SK-N-SH treated with all-trans-retinoic acid at 6 μM for 48 hours (cell line): Measurements from ENCODE around the gene RFX4.

Experiments
- ATAC-seq: fragments of 200-7000 bp; cut with Tn5 transposase; 3 replicates; pipeline ENCODE4 v1.9.1; 2020; ENCODE audit warnings: mild to moderate bottlenecking, moderate library complexity
- ARNTL ChIP-seq: fragments of 450-650 bp; formaldehyde crosslinking; IDR thresholded peaks from 2 replicates; pipeline ENCODE4 v1.5.0; 2020; ENCODE audit warnings: low read depth, mild to moderate bottlenecking, moderate library complexity, borderline replicate concordance
- BACH2 ChIP-seq: fragments of 250-450 bp; sonication (Bioruptor Pico); IDR thresholded peaks from 2 replicates; pipeline ENCODE4 v1.9.0; 2021; ENCODE audit warnings: mild to moderate bottlenecking, borderline replicate concordance
- CSDC2 ChIP-seq: fragments of 250-450 bp; sonication (Bioruptor Pico); IDR thresholded peaks from 2 replicates; pipeline ENCODE4 v1.5.0; 2020; ENCODE audit warnings: mild to moderate bottlenecking, moderate library complexity
- ESRRG ChIP-seq: fragments of 250-450 bp; sonication (Bioruptor Pico); IDR thresholded peaks from 2 replicates; pipeline ENCODE4 v1.6.1; 2021; ENCODE audit warnings: mild to moderate bottlenecking
- GLIS3 ChIP-seq: fragments of 250-450 bp; sonication (Bioruptor Pico); IDR thresholded peaks from 2 replicates; pipeline ENCODE4 v1.5.0; 2020; ENCODE audit warnings: mild to moderate bottlenecking, moderate library complexity
- ISL1 ChIP-seq: fragments of 250-450 bp; sonication (Bioruptor Pico); IDR thresholded peaks from 2 replicates; pipeline ENCODE4 v2.1.2; 2022; ENCODE audit warnings: mild to moderate bottlenecking, moderate library complexity
- OSR1 ChIP-seq: fragments of 250-450 bp; sonication (Bioruptor Pico); IDR thresholded peaks from 2 replicates; pipeline ENCODE4 v1.8.0; 2022; ENCODE audit warnings: moderate library complexity, mild to moderate bottlenecking, inconsistent platforms
- PPARA ChIP-seq: fragments of 250-450 bp; sonication (Bioruptor Pico); IDR thresholded peaks from 2 replicates; pipeline ENCODE4 v1.5.0; 2020; ENCODE audit warnings: mild to moderate bottlenecking, borderline replicate concordance
- RARB ChIP-seq: fragments of 250-450 bp; sonication (Bioruptor Pico); IDR thresholded peaks from 2 replicates; pipeline ENCODE4 v1.8.0; 2021; ENCODE audit warnings: mild to moderate bottlenecking, moderate library complexity
- TCF4 ChIP-seq: fragments of 250-450 bp; sonication (Bioruptor Pico); IDR thresholded peaks from 2 replicates; pipeline ENCODE4 v1.8.0; 2021; ENCODE audit warnings: mild to moderate bottlenecking, moderate library complexity, borderline replicate concordance
- TOX ChIP-seq: fragments of 250-450 bp; sonication (Bioruptor Pico); IDR thresholded peaks from 2 replicates; pipeline ENCODE4 v1.8.0; 2021; ENCODE audit warnings: mild to moderate bottlenecking, moderate library complexity, borderline replicate concordance
- ZC3H10 ChIP-seq: fragments of 250-450 bp; sonication (Bioruptor Pico); IDR thresholded peaks from 2 replicates; pipeline ENCODE4 v1.5.1; 2021; ENCODE audit warnings: mild to moderate bottlenecking, moderate library complexity
- ZFP3 ChIP-seq: fragments of 250-450 bp; sonication (Bioruptor Pico); IDR thresholded peaks from 2 replicates; pipeline ENCODE4 v1.5.0; 2020; ENCODE audit warnings: mild to moderate bottlenecking, moderate library complexity
- ZFP30 ChIP-seq: fragments of 450-650 bp; formaldehyde crosslinking; IDR thresholded peaks from 2 replicates; pipeline ENCODE4 v1.5.0; 2022; ENCODE audit warnings: mild to moderate bottlenecking, moderate library complexity
- ZNF565 ChIP-seq: fragments of 450-650 bp; formaldehyde crosslinking; conservative IDR thresholded peaks from 2 replicates; pipeline ENCODE4 v1.5.0; 2020; ENCODE audit warnings: low read depth, mild to moderate bottlenecking, moderate library complexity
- ZNF70 ChIP-seq: fragments of 450-650 bp; formaldehyde crosslinking; IDR thresholded peaks from 2 replicates; pipeline ENCODE4 v1.5.0; 2020; ENCODE audit warnings: mild to moderate bottlenecking, moderate library complexity
- ZNF8 ChIP-seq: fragments of 450-650 bp; formaldehyde crosslinking; IDR thresholded peaks from 2 replicates; pipeline ENCODE4 v1.5.0; 2020; ENCODE audit warnings: mild to moderate bottlenecking, moderate library complexity
- TF ChIP-seq, protein P1 (sequence below): fragments of 250-450 bp; sonication (Bioruptor Pico); IDR thresholded peaks from 2 replicates; pipeline ENCODE4 v1.5.1; 2021; ENCODE audit warnings: mild to moderate bottlenecking, moderate library complexity
- TF ChIP-seq, protein P2 (sequence below): fragments of 250-450 bp; sonication (Bioruptor Pico); IDR thresholded peaks from 2 replicates; pipeline ENCODE4 v1.5.0; 2020; ENCODE audit warnings: mild to moderate bottlenecking, moderate library complexity
- TF ChIP-seq, protein P3 (sequence below): fragments of 250-450 bp; sonication (Bioruptor Pico); IDR thresholded peaks from 2 replicates; pipeline ENCODE4 v1.8.0; 2020; ENCODE audit warnings: mild to moderate bottlenecking, moderate library complexity, borderline replicate concordance
- TF ChIP-seq, protein P4 (sequence below): fragments of 250-450 bp; sonication (Bioruptor Pico); IDR thresholded peaks from 2 replicates; pipeline ENCODE4 v1.8.0; 2021; ENCODE audit warnings: low read depth, mild to moderate bottlenecking, moderate library complexity, borderline replicate concordance

RFX4 gene

DNA sequence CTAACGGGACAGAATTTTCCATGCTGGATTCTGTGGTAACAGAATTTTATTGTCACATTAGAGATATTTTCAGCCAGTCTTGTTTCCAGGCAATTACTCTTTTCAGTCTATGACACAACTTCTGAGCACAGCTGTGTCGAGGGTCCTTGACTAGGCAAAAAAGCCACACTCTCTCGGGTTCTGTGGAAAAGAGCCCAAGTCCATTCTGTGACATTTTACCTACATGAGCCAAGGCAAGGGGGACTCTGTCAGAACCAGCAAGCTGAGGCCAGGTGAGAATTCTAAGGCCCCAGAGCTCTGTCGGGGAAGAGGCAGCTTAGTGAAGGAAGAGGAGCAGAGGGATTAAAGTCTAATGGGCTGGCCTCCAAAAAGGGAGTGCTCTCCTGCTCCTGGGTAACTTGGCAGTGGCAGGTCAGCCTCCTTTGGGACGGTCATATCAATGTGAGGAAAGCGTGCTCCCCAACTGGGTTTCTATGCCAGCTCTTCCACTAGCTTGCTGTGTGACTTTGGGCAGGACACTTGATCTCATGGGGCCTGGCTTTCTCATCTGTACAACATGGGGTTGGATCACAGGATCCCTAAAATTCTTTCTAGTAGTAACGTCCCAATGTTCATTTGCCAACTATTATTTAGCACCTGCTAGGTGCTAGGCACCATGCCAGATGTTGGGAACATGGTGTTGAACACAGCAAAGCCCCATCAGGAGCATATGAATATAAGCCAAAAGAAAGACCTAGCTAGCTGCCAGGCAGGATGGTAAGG is 175.7 kb downstream of the RFX4 start:
- TF ChIP-seq ZNF565 (CRISPR knock-in tag) (no peak), ESRRG (no peak), ISL1 (CRISPR knock-in tag) (no peak), CSDC2 (CRISPR knock-in tag) (no peak), TOX (no peak), ZFP30 (CRISPR knock-in tag) (no peak), ZFP3 (CRISPR knock-in tag) (no peak), OSR1 (CRISPR knock-in tag) (no peak), RARB (CRISPR knock-in tag) (no peak), TCF4 (CRISPR knock-in tag) (no peak), GLIS3 (CRISPR knock-in tag) (no peak), PPARA (CRISPR knock-in tag) (no peak), ZNF70 (CRISPR knock-in tag) (no peak), ZC3H10 (no peak), BACH2 (CRISPR knock-in tag) (no peak), ZNF8 (CRISPR knock-in tag) (no peak)
- TF ChIP-seq, protein P1, sequence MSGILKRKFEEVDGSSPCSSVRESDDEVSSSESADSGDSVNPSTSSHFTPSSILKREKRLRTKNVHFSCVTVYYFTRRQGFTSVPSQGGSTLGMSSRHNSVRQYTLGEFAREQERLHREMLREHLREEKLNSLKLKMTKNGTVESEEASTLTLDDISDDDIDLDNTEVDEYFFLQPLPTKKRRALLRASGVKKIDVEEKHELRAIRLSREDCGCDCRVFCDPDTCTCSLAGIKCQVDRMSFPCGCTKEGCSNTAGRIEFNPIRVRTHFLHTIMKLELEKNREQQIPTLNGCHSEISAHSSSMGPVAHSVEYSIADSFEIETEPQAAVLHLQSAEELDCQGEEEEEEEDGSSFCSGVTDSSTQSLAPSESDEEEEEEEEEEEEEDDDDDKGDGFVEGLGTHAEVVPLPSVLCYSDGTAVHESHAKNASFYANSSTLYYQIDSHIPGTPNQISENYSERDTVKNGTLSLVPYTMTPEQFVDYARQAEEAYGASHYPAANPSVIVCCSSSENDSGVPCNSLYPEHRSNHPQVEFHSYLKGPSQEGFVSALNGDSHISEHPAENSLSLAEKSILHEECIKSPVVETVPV (CRISPR knock-in tag) = no peak
- TF ChIP-seq, protein P2, sequence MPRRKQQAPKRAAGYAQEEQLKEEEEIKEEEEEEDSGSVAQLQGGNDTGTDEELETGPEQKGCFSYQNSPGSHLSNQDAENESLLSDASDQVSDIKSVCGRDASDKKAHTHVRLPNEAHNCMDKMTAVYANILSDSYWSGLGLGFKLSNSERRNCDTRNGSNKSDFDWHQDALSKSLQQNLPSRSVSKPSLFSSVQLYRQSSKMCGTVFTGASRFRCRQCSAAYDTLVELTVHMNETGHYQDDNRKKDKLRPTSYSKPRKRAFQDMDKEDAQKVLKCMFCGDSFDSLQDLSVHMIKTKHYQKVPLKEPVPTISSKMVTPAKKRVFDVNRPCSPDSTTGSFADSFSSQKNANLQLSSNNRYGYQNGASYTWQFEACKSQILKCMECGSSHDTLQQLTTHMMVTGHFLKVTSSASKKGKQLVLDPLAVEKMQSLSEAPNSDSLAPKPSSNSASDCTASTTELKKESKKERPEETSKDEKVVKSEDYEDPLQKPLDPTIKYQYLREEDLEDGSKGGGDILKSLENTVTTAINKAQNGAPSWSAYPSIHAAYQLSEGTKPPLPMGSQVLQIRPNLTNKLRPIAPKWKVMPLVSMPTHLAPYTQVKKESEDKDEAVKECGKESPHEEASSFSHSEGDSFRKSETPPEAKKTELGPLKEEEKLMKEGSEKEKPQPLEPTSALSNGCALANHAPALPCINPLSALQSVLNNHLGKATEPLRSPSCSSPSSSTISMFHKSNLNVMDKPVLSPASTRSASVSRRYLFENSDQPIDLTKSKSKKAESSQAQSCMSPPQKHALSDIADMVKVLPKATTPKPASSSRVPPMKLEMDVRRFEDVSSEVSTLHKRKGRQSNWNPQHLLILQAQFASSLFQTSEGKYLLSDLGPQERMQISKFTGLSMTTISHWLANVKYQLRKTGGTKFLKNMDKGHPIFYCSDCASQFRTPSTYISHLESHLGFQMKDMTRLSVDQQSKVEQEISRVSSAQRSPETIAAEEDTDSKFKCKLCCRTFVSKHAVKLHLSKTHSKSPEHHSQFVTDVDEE (CRISPR knock-in tag) = no peak
- TF ChIP-seq, protein P3, sequence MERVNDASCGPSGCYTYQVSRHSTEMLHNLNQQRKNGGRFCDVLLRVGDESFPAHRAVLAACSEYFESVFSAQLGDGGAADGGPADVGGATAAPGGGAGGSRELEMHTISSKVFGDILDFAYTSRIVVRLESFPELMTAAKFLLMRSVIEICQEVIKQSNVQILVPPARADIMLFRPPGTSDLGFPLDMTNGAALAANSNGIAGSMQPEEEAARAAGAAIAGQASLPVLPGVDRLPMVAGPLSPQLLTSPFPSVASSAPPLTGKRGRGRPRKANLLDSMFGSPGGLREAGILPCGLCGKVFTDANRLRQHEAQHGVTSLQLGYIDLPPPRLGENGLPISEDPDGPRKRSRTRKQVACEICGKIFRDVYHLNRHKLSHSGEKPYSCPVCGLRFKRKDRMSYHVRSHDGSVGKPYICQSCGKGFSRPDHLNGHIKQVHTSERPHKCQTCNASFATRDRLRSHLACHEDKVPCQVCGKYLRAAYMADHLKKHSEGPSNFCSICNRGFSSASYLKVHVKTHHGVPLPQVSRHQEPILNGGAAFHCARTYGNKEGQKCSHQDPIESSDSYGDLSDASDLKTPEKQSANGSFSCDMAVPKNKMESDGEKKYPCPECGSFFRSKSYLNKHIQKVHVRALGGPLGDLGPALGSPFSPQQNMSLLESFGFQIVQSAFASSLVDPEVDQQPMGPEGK (CRISPR knock-in tag) = no peak
- ATAC-seq = no peak

DNA sequence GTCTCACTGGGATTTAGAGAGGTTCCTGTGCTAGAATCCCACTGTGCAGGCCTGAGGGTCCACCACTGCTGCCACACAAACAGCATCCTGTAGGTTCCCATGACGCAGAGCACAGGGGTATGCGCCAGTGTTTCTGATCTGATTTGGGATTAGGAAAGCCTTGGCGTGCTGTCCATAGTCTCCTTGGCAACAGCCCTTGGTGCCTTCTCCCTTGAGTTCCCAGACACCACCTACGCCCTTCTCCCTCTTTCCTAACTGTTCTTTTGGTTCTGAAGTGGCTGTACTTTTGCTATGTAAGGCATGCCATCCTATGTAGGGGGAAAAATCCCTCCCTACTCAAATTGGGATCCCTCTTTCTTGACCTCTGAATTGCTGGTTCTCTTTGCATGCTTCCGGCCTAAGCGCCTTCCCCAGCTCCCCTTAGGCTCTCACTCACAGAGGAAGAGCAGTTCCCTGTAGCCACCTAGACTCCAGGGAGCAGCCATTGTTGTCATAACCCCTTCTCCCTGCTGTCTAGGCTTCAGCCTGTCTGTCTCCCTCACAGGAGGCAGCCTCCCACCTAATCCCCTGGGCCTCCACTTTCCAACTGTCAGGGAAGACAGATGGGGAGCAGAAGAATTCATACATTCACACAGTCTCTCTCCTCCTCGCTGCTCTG is 176.9 kb downstream of the RFX4 start:
- no peak for ATAC-seq
- TF ChIP-seq ZNF70 (CRISPR knock-in tag) (no peak), TCF4 (CRISPR knock-in tag) (no peak), ARNTL (CRISPR knock-in tag) (no peak), ZFP3 (CRISPR knock-in tag) (no peak), ZNF8 (CRISPR knock-in tag) (no peak), CSDC2 (CRISPR knock-in tag) (no peak), ZC3H10 (no peak)
- TF ChIP-seq, protein P4, sequence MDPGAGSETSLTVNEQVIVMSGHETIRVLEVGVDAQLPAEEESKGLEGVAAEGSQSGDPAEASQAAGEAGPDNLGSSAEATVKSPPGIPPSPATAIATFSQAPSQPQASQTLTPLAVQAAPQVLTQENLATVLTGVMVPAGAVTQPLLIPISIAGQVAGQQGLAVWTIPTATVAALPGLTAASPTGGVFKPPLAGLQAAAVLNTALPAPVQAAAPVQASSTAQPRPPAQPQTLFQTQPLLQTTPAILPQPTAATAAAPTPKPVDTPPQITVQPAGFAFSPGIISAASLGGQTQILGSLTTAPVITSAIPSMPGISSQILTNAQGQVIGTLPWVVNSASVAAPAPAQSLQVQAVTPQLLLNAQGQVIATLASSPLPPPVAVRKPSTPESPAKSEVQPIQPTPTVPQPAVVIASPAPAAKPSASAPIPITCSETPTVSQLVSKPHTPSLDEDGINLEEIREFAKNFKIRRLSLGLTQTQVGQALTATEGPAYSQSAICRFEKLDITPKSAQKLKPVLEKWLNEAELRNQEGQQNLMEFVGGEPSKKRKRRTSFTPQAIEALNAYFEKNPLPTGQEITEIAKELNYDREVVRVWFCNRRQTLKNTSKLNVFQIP = no peak
- TF ChIP-seq, protein P2 (CRISPR knock-in tag) = no peak
